Colon (tissue), 2 donors: ENCODE results near the gene PXMP4.

Experiments
- FAIRE-seq: peaks from 2 replicates; lab custom pipeline; 2012; peaks lifted over from hg19 to GRCh38; lab: Jason Lieb, UNC
- donor health status: control.
- donor health status: control.

The PXMP4 gene

DNA sequence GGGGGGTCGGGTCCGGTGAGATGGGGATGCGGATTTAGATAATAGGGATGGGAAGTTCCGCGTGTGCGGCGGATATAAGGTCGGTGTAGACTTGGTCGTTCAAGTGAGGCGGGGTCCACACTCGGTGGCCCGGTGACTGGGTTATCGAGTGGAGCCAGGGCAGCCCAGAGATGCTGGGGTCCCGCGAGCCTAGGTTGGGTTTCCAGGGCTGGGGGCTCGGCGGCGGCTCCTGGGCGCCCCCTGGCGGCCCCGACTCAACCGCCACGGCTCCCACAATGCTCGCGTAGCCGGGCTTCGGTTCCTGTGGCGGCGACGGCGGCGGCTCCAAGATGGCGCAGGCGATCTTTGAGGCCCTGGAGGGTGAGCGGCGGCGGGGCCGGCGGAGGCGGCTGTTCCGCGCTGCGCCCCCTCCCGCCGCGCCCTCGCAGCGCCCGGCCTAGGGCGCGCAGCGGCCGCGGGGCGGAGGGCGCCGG, 11.6 kb upstream of the PXMP4 start, which contains the start of gene ZNF341:
TSS of gene ZNF341 (plus strand) at position 304 of the 473 bp plus-strand sequence. CDS start at position 330, 26 bp downstream.
- FAIRE-seq: no peak

DNA sequence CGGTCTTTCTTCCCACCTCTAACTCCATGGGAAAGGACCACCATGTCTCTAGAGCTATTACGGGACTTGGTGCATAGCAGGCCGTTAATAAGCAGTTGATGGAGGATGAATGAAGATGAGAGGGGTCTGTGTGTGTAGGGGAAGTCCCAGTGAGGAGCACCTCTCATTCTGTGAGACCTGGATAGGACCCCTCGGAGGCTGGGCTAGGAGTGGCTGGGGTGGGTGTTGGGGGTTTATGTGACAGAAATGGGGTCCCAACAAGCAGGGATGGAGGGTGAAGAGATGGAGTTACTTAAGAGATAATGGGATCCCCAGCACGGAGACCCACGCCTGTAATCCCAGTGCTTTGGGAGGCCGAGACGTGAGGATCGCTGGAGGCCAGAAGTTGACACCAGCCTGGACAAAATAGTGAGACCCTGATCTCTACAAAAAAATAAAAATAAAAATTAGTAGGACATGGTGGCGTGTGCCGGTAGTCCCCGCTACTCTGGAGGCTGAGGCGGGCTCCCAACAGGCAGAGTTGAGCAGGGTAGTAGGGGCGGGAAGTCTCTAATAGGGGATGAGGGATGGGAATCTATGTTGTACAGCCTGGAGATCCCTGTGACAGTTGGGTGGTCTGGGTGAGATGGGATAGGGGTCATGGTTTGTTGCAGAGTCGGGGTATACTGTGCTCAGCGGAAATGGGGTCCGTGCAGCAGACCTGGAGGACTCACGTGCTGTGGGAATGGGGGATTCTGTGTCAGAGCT, 11.0 kb upstream of the PXMP4 start:
- FAIRE-seq: no peak

DNA sequence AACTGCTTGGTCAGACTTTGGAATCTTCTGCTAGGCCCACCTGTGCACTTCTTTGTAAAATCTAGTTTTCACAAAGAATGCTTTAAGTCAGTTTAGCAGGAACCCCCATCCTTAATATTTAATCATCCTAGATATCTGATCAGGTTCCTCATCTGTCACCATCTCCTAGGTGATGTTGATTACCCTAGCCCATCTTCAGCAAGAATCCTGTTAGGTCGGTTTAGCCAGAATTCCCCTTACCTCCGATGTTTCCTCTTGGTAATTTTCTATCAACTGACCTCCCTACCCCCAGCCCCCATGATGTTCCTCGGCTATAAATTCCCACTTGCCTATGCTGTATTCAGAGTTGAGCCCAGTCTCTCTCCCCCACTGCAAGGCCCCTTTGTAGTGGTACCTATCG, 9.0 kb upstream of the PXMP4 start:
- FAIRE-seq: no peak

DNA sequence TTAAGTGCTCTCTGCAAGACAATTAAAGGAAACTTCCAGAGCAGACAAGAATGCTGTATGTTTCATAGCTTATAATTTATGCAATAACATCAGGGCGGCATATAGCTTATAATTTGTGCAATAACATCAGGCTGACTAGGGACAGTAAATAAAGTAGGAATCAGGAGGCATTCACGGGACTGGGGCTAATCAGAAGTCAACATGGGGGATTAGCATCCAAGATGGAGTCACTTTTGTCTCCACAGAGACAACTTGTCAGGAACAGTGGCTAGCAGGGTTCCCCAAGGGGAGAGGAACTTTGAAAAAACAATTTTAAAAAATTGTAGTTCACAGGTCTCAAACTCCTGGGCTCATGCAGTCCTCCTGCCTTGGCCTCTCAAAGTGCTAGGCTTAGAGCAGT, 8.4 kb upstream of the PXMP4 start:
- FAIRE-seq: no peak

DNA sequence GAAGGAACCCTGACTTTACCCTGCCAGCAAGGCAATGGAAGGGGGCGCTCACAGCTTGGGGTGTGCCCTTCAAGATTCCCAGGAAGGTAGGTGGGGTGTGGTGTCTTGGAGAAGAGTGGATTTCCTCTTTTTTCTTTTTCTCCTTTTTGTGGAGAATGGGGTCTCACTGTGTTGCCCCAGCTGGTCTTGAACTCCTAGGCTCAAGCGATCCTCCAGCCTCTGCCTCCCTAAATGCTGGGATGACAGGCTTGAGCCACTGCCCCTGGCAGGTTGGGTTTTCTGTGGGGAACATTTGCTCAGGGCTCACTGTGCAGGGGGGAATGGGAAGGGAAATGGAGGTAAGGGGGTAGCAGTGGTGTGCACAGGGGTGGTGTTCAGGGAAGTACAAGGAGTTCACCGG, 7.7 kb upstream of the PXMP4 start:
- no peak for FAIRE-seq

DNA sequence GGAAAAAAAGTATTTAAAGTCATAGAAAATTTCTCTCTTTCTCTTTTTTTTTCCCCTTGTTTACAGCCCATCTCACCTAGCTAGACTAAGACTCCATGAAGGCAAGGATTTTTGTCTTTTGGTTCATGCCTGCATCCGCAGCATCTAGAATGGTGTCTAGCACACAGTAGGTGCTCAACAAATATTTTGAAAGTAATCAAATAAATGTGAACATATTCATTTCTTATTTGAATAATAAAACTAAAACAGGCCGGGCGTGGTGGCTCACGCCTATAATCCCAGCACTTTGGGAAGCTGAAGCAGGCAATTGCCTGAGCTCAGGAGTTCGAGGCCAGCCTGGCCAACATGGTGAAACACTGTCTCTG, 7.0 kb upstream of the PXMP4 start:
- no peak for FAIRE-seq

DNA sequence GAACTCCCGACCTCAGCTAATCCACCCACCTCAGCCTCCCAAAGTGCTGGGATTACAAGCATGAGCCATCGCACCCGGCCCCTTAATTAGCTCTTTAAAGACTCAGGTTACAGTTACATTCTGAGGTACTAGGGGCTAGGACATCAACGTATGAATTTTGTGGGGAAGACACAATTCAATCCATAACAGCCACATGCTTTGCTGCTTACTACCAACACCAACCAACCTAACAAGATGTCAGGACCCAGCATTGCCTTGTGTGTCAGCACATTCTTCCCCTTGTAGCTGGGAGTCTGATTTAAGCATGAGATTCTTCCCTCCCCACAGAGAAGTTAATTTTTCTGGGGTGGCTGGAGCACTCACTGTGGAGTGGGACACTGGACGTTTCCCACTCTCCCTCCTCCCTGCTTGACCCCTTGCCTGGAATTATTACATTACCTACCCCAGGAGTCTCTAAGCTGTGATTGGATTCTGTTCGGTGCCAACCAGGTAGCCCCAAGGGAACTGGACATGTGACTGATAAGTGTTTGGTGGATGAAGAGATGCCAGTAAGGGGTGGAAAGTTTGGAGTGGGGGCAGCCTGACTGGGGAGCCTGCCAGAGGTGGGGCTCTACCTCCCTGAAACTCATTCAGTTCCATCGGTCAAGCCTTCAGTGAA, 5.6 kb upstream of the PXMP4 start:
- FAIRE-seq: no peak

DNA sequence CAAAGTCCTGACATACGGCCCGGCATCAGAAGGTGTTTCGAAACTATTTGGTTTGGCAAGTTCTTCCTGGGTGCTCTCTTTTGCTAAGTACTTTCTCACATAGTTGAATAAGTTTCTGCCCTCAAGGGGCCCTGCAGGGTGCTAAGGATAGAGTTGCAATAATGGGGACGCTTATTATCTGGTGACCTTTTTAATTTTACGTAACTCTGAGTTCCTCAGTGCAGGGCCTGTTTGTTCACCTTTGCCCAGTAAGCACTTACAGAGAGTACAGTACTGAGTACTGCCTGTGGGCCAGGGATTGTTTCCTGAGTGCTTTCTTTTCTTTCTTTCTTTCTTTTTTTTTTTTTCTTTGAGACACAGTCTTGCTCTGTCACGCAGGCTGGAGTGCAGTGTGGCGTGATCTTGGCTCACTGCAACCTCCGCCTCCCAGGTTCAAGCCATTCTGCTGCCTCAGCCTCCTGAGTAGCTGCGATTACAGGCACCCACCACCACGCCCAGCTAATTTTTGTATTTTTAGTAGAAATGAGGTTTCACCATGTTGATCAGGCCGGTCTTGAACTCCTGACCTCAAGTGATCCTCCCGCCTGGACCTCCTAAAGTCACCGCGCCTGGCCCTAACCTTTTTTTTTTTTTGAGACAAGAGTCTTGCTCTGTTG, 4.5 kb upstream of the PXMP4 start:
- no peak for FAIRE-seq

DNA sequence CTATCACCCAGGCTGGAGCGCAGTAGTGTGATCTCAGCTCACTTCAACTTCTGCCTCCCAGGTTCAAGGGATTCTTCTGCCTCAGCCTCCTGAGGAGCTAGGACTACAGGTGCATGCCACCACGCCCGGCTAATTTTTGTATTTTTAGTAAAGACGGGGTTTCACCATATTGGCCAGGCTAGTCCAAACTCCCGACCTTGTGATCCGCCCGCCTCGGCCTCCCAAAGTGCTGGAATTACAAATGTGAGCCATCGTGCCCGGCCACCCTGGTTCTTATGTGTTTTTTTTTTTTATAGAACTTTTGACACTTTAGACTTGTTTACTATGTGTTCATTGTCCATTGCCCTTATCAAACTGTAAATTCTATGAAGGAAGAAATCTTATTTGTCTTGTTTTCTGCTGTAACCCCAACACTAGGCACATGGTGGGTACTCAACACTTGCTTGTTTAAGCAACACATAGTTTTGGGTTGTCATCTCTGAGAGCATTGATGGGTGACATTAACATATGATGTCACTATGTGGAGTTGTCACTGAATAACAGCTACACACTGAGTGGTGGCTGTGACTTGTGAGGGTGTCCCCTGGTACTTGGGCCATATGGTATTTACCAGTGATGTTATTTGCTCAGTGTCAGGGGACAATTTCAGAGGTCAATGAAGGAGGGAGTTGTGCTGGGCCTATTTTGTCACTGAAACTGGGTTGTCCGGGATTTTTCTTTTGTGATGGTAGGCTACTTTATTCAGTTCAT, 1.5 kb upstream of the PXMP4 start:
- FAIRE-seq: no peak

DNA sequence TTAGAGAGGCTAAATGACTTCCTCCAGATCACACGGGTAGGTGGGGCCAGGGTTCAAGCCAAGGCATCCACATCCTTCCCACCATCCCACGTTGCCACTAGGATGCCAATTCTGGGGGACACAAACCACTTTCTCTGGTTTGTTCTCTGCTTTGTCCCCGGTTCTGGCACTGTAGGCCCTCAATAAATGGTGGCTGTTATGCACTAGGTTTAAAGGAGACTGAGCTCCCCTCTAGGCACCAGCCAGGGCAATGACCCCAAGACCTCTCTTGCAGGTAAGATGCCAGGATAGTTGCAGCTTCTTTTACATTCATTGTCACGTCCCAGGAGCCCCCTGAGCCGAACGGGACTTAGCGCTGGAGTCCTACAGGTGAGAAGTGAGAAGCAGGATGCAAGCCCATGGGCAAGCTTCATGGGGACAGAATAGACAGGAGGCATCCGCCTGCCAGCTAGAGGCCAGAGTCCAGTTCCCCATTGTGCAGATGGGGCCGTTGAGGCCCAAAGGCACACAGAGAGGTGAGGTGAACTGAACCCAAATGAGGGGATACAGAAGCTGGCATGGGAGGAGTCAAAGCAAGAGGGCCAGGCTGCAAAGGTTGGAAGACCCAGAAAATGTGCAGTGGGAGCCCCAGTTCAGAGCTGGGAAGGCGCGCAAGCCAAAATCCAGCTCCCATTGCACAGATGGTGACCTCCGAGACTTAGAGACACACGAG, 677 bp downstream of the PXMP4 start:
- no peak for FAIRE-seq

DNA sequence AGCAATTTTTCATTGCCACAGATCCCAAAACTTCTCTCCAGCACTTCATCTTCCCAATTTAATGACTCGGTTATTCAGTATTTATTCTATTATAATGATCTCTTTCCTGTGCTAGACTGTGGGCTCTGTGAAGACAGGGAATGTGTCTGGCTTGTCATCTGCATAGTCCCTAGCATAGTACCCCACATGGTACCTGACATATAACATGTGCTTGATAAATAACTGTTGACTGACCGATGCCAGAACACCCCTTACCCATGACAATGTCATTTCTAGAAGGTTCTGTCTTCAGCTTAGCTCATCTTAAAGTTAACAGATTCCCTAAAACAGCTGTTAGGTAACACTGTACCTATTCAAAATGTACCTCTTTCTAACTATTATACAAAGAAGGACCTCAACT, 3.6 kb downstream of the PXMP4 start:
- no peak for FAIRE-seq

DNA sequence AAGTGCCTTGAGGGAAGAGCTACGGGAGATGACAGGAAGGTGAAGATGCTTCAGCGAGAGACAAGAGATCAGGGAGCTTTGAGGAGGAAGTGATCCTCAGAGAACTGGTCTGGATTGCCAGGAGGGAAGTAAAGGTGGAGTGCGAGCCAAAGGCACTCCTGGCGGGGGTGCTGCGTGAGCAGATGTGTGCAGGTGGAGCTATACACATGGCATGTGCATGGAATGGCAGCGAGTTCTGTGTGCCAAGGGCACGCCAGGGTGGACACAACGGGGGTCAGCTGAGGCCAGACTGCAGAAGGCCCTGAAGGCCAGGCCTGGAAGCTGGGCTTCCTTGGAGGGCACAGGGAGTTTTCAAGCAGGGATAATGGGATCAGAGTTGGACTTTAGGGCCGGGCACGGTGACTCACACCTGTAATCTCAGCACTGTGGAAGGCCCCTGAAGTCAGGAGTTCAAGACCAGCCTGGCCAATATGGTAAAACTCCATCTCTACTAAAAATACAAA, 6.2 kb downstream of the PXMP4 start:
- no peak for FAIRE-seq

DNA sequence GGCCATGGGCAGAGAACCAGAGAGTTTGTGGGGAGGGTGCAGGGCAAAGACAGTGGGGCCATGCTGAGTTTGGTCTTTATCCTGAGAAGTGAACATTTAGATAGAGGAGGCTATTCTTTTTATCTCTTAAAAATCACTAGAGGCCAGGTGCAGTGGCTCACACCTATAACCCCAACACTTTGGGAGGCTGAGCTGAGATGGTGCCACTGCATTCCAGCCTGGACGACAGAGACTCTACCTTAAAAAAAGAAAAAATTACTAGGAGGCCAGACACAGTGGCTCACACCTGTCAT, 8.7 kb downstream of the PXMP4 start:
- FAIRE-seq: no peak

DNA sequence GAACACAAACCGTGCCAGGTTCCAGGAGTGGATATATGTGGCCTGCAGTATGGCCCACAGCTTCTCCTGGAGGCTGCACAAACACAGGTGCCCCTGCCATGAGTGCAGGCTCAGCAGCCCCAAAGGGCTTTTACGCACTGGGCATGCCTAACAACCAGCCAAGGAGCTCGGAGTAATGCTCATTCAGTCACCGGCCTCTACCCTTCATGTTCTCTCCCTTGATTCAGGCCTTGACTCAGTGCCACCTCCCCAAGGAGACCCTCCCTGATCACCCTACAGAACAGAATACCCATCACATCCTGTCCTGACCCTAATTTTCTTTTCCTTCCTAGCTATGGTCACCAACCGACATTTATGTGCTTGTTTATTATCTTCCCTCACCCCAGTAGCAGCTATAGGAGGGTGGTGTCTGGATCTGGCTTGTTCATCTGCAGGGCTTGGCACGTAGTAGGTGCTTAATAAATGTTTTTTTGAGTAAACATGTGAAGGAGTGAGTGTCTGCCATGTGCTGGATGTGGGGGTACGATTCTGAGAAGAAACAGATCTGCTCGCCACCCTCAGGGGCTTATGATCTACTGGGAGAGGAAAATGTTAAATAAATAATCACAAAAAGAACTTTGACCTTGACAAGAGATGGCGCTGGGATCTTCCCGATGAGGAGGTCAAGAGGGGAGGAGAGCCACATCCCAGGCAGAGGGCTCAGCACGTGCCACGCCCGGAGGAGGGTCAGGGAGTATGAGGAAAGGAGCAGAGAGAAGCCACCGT, 9.2 kb downstream of the PXMP4 start:
- FAIRE-seq: no peak

DNA sequence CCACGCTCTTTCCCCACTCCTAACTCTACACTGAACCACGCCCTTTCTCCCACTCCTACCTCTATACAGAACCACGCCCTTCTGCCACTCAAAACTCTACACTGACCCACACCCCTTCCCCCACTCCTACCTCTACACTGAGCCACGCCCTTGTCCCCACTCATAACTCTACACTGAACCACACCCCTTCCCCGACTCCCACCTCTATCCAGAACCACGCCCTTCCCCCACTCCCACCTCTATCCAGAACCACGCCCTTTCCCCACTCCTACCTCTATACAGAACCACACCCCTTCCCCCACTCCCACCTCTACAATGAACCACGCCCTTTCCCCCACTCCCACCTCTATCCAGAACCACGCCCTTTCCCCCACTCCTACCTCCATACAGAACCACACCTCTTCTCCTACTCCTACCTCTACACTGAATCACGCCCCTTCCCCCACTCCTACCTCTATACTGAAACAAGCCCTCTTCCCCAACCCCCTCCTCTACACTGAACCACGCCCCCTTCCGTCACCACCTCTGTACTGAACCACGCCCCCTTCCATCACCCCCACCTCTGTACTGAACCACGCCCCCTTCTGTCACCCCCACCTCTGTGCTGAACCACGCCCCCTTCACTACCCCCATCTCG, 10.1 kb downstream of the PXMP4 start:
- no peak for FAIRE-seq

DNA sequence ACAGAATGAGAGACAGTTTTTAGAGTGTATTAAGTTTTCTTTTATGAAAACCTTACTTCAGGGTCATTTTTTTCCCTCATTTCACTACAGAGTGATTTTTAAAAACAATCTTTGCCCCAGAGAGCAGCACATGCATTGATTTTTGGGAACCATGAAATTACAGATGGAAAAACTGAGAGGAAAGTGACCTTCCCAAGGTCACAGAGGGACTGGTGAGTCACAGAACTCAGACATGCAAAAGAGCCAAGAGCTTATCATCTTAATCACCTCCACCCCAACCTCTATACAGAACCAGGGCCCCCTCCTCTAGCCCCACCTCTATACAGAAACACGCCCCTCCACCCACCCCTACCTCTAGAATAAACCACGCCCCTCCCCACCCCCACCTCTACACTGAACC, 10.7 kb downstream of the PXMP4 start:
- FAIRE-seq: no peak

DNA sequence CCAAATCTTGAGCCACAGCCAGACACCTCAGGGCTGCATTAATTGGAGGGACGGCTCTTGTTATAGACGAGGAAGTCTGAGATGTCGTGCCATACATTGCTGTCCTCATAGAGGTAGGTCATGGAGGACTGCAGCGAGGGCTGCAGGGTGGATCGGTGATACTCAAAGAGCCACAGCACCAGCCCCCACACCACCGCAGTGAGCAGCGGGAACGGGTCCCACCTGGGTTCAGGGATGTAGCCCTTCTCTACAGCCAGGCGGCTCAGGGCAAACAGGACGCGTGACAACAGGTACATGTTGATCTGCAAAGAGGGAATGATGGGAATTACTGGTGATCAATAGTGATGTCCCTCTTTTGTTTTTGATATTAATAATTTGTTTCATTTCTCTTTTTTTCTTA, 12.4 kb downstream of the PXMP4 start:
- no peak for FAIRE-seq

DNA sequence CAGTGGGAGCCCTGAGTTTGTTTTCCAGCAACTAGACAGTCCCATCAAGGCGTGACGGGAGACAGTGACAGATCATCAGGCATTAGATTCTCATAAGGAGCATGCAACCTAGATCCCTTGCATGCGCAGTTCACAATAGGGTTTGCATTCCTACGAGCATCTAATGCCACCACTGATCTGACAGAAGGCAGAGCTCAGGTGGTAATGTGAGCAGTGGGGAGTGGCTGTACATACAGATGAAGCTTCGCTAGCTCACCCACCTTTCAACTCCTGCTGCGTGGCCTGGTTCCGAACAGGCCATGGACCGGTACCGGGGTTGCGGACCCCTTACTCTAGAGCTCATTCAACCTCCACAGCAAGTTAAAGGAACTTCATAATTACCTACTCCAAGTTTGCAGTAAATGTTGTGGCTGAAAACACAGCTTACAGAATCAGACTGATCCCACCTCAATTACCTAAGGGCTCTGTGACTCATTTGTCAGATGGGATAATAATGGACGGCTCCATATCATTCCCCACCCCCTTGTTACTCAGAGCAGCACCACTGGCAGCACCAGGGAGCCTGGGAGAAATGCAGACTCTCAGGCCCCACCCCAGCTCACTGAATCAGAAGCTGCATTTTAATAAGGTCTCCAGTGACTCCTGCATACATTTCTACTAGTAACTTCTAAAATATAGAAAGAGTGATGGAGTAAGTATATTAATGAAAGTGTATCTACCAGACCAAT, 15.7 kb downstream of the PXMP4 start:
- FAIRE-seq: no peak

DNA sequence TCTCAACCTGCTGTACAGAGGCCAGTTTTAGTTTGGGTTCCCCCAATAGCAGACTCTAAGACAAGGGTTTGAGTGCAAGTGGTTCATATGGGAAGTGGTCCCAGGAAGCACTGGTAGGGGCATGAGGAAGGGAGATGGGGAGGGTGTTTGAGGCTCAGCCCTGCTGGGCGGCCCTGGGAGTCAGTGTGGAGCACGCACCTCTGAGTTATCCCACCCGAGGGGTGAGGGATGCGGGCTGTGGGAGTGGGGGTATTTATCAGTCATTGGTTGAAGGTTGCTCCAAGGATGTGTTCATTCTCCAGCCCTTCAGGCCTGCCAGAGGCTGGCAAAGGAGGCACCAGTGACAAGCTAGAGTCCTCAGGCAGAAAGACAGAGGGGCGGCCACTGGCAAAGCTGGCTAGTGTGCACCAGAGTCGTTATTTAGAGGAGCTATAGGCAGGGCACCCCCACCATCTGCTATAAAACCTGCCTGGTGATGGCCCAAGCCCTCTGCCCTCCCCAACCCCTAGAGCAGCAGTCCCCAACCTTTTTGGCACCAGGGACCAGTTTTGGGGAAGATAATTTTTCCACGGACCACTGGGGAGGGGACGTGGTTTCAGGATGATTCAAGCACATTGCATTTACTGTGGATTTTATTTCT, 16.5 kb downstream of the PXMP4 start:
- no peak for FAIRE-seq

DNA sequence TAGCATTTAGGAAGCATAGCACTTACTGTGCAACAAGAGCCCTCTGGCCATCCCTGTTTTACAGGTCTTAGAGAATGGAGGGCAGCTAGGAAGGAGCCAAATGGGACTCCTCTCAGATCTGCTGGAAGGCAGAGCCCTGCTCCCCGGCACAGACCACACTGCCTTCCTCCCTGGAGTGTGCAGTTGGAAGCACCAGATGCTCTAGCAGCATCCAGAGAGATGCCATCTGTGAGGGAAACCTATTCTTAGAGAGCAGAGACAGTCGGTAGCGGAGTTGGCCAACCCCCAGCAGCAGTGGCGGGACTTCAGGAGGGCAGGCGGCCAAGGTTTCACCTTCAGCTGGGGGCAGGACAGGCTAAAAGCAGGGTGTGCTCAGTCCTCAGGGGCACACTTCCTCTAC, 17.2 kb downstream of the PXMP4 start:
- no peak for FAIRE-seq
